Measurements from ENCODE around the gene FBXL13. TPM values are rescaled to one million over a fixed set of nuclear protein-coding genes. Genes with fewer than 3 reads are reported as not detected.

Gene FBXL13
- total RNA-seq, 2 experiments from 2014 or later, result 0.32 to 0.83 TPM

Other genes starting within 250 kb of the FBXL13 start
- under 1 TPM; 0.21 to 0.25 TPM for gene LRRC17, start 161.8 kb downstream of the FBXL13 start, total RNA-seq
- 10 to 100 TPM; 42.6 to 50.1 TPM for gene ARMC10, start 344 bp upstream of the FBXL13 start, total RNA-seq
- gene NAPEPLD, start 74.3 kb upstream of the FBXL13 start, total RNA-seq, result 1 to 10 TPM; 4.7 TPM
- 10 to 100 TPM; 70.7 to 86.9 TPM for gene PMPCB, start 222.6 kb upstream of the FBXL13 start, total RNA-seq